ENCODE data around the gene IFIT3. TPM values are rescaled to one million over a fixed set of nuclear protein-coding genes. Genes with fewer than 3 reads are reported as not detected.

IFIT3 gene
- total and polyA plus RNA-seq, 9 of the 15 experiments (the other 6 are each of a cell fraction or from before 2014, with no cell fraction given), result 0.23 to 2.2 (median 0.77) TPM

DNA sequence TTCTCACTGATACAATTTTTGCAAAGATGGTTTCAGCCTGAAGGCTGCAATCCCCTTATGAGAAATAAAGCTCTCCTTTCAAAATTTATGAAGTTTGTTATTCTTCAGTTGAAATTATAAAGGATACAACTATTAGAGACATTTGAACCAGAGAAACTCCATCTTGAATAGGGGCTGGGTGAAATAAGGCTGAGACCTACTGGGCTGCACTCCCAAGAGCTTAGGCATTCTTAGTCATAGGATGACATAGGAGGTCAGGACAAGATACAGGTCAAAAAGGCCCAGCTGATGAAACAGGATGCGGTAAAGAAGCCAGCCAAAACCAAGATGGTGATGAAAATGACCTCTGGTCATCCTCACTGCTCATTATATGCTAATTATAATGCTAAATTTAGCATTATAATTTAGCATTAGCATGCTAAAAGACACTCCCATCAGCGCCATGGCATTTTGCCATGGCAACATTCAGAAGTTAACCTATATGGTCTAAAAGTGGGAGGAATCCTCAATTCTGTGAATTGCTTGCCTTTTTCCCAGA lies 27.7 kb downstream of the IFIT3 start (continued):
- TF ChIP-seq, protein P1, sequence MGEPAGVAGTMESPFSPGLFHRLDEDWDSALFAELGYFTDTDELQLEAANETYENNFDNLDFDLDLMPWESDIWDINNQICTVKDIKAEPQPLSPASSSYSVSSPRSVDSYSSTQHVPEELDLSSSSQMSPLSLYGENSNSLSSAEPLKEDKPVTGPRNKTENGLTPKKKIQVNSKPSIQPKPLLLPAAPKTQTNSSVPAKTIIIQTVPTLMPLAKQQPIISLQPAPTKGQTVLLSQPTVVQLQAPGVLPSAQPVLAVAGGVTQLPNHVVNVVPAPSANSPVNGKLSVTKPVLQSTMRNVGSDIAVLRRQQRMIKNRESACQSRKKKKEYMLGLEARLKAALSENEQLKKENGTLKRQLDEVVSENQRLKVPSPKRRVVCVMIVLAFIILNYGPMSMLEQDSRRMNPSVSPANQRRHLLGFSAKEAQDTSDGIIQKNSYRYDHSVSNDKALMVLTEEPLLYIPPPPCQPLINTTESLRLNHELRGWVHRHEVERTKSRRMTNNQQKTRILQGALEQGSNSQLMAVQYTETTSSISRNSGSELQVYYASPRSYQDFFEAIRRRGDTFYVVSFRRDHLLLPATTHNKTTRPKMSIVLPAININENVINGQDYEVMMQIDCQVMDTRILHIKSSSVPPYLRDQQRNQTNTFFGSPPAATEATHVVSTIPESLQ (CRISPR knock-in tag; IDR thresholded peaks at IDR 0.05), result no peak
- TF ChIP-seq ZNF12 (CRISPR knock-in tag; IDR thresholded peaks at IDR 0.05) (no peak), TRIM28 (IDR thresholded peaks at IDR 0.05) (no peak), ZNF766 (CRISPR knock-in tag; conservative IDR thresholded peaks at IDR 0.05) (peak; percentile 69; the same call in 1 of the 2 replicates), ZNF561 (CRISPR knock-in tag; conservative IDR thresholded peaks at IDR 0.05) (peak; percentile 80), SAFB2 (IDR thresholded peaks at IDR 0.05; ENCODE audit: borderline replicate concordance, low read depth, low read length, severe bottlenecking) (no peak), NUFIP1 (IDR thresholded peaks at IDR 0.05; ENCODE audit: partially characterized antibody) (no peak), FUS (optimal IDR thresholded peaks at IDR 0.05; ENCODE audit: low read depth, low read length) (no peak), PHF21A (IDR thresholded peaks at IDR 0.05; ENCODE audit: borderline replicate concordance, low read depth) (no peak), NBN (IDR thresholded peaks at IDR 0.05; ENCODE audit: low read depth) (no peak), ZNF174 (CRISPR knock-in tag; IDR thresholded peaks at IDR 0.05) (no peak), FIP1L1 (IDR thresholded peaks at IDR 0.05; ENCODE audit: low read depth, low read length, poor library complexity, severe bottlenecking) (no peak), SP1 (CRISPR knock-in tag; IDR thresholded peaks at IDR 0.05) (no peak), ARID2 (IDR thresholded peaks at IDR 0.05) (no peak), ZNF830 (CRISPR knock-in tag; IDR thresholded peaks at IDR 0.05) (no peak), SRF (CRISPR knock-in tag; IDR thresholded peaks at IDR 0.05) (no peak)
- TF ChIP-seq, protein P2, sequence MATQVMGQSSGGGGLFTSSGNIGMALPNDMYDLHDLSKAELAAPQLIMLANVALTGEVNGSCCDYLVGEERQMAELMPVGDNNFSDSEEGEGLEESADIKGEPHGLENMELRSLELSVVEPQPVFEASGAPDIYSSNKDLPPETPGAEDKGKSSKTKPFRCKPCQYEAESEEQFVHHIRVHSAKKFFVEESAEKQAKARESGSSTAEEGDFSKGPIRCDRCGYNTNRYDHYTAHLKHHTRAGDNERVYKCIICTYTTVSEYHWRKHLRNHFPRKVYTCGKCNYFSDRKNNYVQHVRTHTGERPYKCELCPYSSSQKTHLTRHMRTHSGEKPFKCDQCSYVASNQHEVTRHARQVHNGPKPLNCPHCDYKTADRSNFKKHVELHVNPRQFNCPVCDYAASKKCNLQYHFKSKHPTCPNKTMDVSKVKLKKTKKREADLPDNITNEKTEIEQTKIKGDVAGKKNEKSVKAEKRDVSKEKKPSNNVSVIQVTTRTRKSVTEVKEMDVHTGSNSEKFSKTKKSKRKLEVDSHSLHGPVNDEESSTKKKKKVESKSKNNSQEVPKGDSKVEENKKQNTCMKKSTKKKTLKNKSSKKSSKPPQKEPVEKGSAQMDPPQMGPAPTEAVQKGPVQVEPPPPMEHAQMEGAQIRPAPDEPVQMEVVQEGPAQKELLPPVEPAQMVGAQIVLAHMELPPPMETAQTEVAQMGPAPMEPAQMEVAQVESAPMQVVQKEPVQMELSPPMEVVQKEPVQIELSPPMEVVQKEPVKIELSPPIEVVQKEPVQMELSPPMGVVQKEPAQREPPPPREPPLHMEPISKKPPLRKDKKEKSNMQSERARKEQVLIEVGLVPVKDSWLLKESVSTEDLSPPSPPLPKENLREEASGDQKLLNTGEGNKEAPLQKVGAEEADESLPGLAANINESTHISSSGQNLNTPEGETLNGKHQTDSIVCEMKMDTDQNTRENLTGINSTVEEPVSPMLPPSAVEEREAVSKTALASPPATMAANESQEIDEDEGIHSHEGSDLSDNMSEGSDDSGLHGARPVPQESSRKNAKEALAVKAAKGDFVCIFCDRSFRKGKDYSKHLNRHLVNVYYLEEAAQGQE (IDR thresholded peaks at IDR 0.05; ENCODE audit: borderline replicate concordance), result no peak
- TF ChIP-seq, protein P2 (CRISPR knock-in tag; IDR thresholded peaks at IDR 0.05; ENCODE audit: low read depth), result 0 out of 2 replicates have a peak, but pooled peaks have one; percentile 13
- TF ChIP-seq, protein P3, sequence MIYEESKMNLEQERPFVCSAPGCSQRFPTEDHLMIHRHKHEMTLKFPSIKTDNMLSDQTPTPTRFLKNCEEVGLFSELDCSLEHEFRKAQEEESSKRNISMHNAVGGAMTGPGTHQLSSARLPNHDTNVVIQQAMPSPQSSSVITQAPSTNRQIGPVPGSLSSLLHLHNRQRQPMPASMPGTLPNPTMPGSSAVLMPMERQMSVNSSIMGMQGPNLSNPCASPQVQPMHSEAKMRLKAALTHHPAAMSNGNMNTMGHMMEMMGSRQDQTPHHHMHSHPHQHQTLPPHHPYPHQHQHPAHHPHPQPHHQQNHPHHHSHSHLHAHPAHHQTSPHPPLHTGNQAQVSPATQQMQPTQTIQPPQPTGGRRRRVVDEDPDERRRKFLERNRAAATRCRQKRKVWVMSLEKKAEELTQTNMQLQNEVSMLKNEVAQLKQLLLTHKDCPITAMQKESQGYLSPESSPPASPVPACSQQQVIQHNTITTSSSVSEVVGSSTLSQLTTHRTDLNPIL (CRISPR knock-in tag; IDR thresholded peaks at IDR 0.05), result 0 out of 2 replicates have a peak, but pooled peaks have one; percentile 49

Data from K562 (cell line).